ENCODE measurements around the gene RNF32. TPM values are rescaled to one million over a fixed set of nuclear protein-coding genes. Genes with fewer than 3 reads are reported as not detected.

The RNF32 gene
- total and polyA plus RNA-seq, 2 of the 13 experiments (the other 11 are each of a cell fraction or from before 2014, with no cell fraction given): not detected

DNA sequence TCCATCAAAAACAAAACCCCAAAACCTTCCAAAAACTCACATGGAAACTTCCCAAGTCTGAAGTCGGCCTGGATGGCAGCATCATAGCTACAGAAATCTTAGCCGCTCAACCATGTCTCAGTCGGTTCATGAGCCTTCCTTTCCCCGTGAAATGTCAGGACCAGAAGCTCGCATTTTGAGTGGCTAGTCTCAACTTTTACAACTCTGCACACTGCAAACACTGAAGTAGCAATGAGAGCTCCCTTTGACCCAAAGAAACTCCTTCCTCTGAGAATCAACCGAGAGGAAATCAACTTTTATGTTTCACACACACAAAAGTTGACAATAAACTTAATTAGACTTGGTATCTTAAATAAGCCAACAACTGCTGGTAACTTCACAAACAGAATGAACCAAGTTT is 37.6 kb upstream of the RNF32 start (continued):
- TF ChIP-seq, protein P1, sequence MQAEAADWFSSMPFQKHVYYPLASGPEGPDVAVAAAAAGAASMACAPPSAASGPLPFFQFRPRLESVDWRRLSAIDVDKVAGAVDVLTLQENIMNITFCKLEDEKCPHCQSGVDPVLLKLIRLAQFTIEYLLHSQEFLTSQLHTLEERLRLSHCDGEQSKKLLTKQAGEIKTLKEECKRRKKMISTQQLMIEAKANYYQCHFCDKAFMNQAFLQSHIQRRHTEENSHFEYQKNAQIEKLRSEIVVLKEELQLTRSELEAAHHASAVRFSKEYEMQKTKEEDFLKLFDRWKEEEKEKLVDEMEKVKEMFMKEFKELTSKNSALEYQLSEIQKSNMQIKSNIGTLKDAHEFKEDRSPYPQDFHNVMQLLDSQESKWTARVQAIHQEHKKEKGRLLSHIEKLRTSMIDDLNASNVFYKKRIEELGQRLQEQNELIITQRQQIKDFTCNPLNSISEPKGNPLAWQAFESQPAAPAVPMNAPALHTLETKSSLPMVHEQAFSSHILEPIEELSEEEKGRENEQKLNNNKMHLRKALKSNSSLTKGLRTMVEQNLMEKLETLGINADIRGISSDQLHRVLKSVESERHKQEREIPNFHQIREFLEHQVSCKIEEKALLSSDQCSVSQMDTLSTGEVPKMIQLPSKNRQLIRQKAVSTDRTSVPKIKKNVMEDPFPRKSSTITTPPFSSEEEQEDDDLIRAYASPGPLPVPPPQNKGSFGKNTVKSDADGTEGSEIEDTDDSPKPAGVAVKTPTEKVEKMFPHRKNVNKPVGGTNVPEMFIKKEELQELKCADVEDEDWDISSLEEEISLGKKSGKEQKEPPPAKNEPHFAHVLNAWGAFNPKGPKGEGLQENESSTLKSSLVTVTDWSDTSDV (CRISPR knock-in tag; IDR thresholded peaks at IDR 0.05): no peak
- TF ChIP-seq JUNB (CRISPR knock-in tag; IDR thresholded peaks at IDR 0.05; ENCODE audit: borderline replicate concordance): no peak
- TF ChIP-seq NCOA1 (CRISPR knock-in tag; IDR thresholded peaks at IDR 0.05): no peak
- TF ChIP-seq RXRA (CRISPR knock-in tag; IDR thresholded peaks at IDR 0.05): no peak

DNA sequence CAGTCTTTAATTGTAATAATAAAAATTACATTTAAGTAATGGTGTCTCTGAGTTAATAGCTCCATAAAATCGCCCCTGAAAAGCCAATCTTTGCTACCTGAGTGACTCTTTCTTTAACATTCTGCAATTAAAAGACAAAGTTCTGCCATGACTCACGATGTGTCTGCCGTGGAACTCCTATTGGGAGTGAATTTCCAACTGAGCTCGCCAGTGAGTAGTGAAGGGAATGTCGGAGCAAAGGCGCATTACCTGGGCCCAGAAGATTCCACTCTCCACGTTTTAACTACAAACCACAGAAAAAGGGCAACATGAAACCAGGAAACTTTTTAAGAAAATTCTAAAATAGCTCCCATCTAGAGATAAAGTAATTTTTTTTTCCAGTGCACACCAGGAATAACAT is 36.9 kb upstream of the RNF32 start:
- intact Hi-C loops (cut with micrococcal nuclease; ENCODE audit: unreplicated experiment) (no loop called here), in situ Hi-C loops (cut with HindIII; ENCODE audit: extremely low pct_ligation_motif_present, low pct_unique_long_range_greater_than_20kb) (no loop called here)
- no peak for ATAC-seq
- Histone ChIP-seq H3K4me1 (ENCODE audit: insufficient read depth, low read length) (peaks cover 25% of the 10 kb centered on the region), H3K9me3 (ENCODE audit: low read length) (no peaks in the 10 kb centered on the region), H3K4me2 (ENCODE audit: low read depth, low read length) (no peak overlapping the region), H2AFZ (ENCODE audit: low read length) (no peak overlapping the region), H4K20me1 (ENCODE audit: insufficient read depth, low read length) (no peaks in the 10 kb centered on the region), H3K9ac (ENCODE audit: insufficient read depth, low read depth, low read length) (no peak overlapping the region), H3K27ac (ENCODE audit: extremely low read length, insufficient read depth, low read length) (no peak overlapping the region), H3K79me2 (ENCODE audit: insufficient read depth, low read length) (no peaks in the 10 kb centered on the region), H3K36me3 (replicated peaks in 1 of 2; ENCODE audit: control insufficient read depth in 1 of 2, insufficient read depth in 2 of 2, low read length in 2 of 2) (no peaks in the 10 kb centered on the region), H3K4me3 (replicated peaks in 1 of 3; ENCODE audit: insufficient read depth in 1 of 3, low read depth in 2 of 3, low read length in 3 of 3) (no peak overlapping the region), H3K27me3 (ENCODE audit: control insufficient read depth in 1 of 2, insufficient read depth in 2 of 2, low read length in 2 of 2) (no peaks in the 10 kb centered on the region)
- DNase-seq (ENCODE audit: low spot score): no peak
- POLR2A ChIA-PET: interaction anchor here (0.8 to 2.9 kb wide), 2 partner anchors 9 to 11 kb away, joined by 3 to 14 read pairs; no protein-coding TSS in a partner anchor
- FAIRE-seq: no peak
- CTCF ChIA-PET (ENCODE audit: low intra/inter-chr PET ratio, low total read pairs): no interaction called here
- BruUV-seq (replicated peaks): no TSS peak
- 97% methylated on average over 7 of the region's 7 CpGs for WGBS (ENCODE audit: low lambda C conversion rate)
- TF ChIP-seq, protein P1 (CRISPR knock-in tag; IDR thresholded peaks at IDR 0.05): no peak
- no peak for TF ChIP-seq MEIS1 (CRISPR knock-in tag; IDR thresholded peaks at IDR 0.05; ENCODE audit: borderline replicate concordance)
- TF ChIP-seq, protein P2, sequence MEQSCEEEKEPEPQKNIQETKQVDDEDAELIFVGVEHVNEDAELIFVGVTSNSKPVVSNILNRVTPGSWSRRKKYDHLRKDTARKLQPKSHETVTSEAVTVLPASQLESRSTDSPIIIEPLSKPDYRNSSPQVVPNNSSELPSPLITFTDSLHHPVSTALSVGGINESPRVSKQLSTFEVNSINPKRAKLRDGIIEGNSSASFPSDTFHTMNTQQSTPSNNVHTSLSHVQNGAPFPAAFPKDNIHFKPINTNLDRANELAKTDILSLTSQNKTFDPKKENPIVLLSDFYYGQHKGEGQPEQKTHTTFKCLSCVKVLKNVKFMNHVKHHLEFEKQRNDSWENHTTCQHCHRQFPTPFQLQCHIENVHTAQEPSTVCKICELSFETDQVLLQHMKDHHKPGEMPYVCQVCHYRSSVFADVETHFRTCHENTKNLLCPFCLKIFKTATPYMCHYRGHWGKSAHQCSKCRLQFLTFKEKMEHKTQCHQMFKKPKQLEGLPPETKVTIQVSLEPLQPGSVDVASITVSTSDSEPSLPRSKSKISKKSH (CRISPR knock-in tag; IDR thresholded peaks at IDR 0.05; ENCODE audit: borderline replicate concordance): no peak
- TF ChIP-seq MAF1 (CRISPR knock-in tag; IDR thresholded peaks at IDR 0.05; ENCODE audit: borderline replicate concordance): no peak
- TF ChIP-seq ZNF768 (CRISPR knock-in tag; IDR thresholded peaks at IDR 0.05): no peak
- TF ChIP-seq IKZF1 (IDR thresholded peaks at IDR 0.05): no peak
- TF ChIP-seq, protein P3, sequence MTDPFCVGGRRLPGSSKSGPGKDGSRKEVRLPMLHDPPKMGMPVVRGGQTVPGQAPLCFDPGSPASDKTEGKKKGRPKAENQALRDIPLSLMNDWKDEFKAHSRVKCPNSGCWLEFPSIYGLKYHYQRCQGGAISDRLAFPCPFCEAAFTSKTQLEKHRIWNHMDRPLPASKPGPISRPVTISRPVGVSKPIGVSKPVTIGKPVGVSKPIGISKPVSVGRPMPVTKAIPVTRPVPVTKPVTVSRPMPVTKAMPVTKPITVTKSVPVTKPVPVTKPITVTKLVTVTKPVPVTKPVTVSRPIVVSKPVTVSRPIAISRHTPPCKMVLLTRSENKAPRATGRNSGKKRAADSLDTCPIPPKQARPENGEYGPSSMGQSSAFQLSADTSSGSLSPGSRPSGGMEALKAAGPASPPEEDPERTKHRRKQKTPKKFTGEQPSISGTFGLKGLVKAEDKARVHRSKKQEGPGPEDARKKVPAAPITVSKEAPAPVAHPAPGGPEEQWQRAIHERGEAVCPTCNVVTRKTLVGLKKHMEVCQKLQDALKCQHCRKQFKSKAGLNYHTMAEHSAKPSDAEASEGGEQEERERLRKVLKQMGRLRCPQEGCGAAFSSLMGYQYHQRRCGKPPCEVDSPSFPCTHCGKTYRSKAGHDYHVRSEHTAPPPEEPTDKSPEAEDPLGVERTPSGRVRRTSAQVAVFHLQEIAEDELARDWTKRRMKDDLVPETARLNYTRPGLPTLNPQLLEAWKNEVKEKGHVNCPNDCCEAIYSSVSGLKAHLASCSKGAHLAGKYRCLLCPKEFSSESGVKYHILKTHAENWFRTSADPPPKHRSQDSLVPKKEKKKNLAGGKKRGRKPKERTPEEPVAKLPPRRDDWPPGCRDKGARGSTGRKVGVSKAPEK (CRISPR knock-in tag; IDR thresholded peaks at IDR 0.05; ENCODE audit: borderline replicate concordance): no peak

All from HepG2 (cell line).